ENCODE data around the gene ADTRP.
"Not testable (repeated sequence)": the region's sequence is repeated elsewhere in the genome, so short reads cannot be mapped to it uniquely, and the experiment has no call there.

ADTRP gene

DNA sequence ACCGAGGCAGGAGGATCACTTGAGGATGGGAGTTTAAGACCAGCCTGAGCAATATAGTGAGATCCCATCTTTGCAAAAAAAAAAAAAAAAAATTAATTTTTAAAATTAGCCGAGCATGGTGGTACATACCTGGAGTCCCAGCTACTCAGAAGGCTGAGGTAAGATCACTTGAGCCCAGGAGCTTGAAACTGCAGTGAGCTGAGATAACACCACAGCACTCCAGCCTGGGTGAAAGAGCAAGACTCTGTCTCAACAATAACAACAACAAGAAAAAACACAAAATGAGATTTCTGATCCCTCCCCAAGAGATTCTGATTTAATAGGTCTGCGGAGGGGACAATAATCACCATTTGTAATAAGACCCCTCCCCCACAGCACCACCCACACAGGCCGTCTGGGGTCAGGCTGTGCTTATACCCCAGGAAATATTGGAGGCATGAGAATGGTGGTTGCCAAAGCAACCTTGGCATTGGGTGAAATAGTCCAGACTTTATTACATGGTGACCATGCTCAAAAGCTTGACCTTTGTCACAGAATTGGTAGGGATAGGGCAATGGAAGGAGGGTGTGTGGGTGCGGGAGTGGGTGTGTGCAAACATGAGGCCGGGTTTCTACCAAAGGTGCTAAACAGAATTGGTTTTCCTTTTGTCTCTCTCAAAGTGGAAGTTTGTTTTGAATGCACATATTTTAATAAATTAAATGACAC is 24.4 kb upstream of the ADTRP start:
- no peak for DNase-seq

DNA sequence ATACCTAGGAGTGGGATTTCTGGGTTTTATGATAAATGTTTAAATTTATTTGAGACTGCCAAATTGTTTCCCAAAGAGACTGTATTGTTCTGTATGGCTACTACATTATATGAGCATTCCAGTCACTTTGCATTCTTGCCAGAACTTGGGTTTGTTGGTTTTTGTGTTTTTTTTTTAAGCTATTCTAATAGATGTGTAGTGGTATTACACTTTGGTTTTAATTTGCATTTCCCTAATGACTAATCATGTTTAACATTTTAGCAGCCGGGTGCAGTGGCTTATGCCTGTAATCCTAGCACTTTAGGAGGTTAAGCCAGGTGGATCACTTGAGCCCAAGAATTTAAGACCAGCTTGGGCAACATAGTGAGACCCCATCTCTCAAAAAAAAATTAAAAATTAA is 21.9 kb upstream of the ADTRP start:
- DNase-seq: not testable (repeated sequence)

DNA sequence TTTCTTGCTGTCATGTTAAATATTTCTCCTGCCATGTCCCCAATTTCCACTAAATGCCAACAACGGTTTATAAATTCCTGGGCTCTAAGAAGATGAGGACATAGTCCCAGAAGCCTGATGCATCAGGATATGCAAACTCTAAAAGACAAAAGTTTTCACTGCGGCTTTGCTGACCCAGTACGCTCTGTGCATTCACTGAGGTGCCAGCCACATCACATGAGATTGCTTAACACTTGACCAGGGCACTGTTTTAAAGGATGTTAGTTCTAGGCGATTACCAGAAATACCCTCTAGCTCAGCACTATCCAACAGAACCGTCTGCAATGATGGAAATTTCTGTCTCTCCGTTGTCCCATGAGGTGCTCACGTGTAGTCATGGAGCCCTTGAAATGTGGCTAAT is 19.9 kb upstream of the ADTRP start:
- DNase-seq: no peak

DNA sequence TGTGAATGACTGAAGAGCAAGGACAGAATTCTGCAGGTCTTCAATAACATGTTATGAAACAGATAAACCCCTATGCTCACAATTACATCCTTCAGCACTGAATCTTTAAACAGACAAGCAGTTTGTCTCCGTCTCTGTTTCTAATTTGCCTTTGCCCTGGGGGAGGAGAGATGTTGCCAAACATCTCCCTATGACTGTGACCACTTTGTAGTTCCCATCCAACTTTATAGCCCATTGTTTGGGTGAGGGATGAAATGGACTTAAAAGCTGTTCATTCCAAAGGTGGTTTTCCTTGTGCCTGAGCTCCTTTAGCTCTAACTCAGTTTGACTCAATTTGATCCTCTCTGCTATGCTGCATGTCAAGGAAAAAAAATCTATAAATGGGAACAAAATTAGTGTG is 19.5 kb upstream of the ADTRP start:
- DNase-seq: no peak

DNA sequence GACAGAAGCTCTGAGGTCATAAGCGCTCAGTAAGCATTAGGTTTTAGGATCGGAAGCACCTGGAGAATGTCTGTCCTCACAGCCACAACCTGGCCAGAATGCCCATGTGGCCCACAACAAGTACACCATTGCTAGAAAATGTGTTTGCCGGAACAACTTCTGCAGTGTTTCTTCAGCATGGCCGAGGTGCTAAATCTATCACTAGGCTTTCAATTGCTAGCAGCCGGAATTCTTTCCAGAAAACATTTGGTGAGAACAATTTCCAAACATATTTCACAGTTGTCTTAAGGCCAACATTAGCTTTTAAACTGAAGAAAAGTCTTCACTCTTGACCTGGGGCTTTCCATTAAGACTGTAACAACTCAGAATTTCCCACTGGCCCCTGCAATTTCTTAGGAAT is 18.2 kb upstream of the ADTRP start:
- DNase-seq: no peak

DNA sequence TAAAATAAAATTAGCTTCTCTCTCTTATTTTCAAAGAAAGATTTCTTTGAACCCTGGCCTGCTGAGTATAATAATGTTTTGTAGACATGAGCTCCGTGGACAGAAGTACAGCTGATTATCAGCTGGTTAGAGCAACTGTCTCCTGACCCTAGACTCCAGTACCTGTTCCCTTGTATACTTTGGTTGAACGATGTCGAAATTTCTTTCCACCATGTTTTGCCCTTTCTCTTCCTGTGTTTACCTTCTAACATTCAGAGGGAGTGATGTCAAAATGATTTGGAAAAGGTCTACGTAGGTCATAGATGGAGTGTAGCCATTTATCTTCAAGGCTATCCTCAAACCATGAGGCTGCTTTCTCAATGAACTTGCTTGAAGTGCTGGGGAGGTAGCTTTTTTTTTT is 16.8 kb upstream of the ADTRP start:
- no peak for DNase-seq

DNA sequence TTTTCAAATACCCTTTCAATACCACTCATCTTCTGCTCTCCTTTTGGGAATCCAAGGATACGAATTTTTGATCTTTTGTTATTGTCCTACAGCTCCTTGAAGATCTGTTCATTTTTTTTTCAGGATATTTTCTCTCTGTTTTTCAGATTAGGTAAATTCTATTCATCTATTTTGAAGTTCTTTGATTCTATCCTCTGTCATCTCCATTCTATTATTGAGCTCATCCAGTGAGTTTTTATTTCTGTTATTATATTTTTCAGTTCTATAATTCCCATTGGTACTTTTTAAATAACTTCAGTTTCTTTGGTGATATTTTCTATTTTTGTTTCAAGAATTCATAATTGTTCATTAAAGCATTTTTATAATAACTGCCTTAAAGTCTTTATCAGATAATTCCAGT is 14.7 kb upstream of the ADTRP start:
- DNase-seq: no peak

DNA sequence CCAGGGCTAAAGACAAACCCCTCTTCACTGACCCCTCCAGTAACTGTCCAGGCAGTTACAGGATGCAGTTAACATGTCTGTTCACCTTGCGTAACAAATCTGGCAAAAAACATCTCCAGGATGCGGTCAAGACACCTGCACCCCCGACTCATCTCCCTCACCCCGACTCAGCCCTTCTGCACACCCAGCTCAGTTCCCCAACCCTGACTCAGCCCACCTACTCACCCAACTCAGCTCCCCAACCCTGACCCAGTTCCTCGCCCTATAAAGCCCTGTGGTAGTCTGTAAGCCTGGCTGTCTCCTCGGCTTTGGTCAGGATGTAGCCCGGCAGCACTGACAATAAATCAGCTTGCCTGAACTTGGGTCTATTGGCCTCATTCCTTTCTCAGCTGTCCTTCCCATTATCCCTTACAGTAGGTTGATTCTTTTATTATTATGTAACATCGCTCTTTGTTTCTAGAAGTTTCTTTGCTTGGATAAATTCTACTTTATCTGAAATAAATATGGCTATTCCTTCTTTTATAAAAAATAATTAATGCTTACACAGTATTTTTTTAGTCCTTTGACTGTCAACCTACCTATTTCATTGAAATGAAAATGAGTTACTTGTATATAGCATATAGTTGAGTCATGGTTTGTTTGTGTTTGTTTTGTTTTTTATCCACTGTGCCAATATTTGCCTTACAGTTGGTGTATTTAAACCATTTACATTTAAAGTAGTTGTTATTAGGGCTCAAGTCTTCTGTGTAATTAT is 12.9 kb upstream of the ADTRP start:
- DNase-seq: no peak

DNA sequence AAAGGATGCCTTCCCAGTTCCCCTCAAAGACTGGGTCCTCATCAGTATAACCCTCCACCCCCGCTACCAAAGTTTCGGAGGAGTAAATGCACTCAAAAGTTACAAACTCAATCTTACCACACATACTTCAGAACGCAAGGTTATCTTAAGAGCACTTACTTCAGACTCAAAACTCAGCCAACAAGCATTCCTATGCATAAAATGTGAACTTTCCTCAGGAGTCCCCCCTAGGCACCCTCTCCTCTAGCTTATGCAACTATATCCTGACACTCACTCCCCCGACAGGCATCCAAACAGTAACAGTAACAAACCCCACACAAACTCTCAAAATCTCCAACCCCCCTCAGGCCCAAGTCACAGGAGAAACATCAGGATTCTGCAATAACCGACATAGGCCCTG is 11.1 kb upstream of the ADTRP start:
- DNase-seq: no peak

DNA sequence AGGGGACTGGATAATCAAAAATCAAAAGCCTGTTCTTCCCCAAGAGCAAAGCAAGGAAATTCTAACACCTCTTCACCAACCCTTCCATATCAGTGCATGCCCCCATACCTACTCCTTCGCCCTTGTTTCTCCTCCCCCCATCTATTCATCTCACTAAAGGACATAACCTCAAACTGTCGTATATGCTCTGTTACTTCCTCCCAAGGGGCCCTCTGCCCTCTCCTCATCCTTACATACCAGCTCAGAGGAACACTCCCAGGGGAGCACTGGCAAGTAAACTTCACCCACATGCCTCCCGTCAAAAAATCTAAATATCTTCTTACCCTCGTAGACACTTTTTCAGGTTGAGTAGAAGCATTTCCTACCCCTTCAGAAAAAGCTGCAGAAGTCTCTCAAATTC is 9.4 kb upstream of the ADTRP start:
- DNase-seq: no peak

DNA sequence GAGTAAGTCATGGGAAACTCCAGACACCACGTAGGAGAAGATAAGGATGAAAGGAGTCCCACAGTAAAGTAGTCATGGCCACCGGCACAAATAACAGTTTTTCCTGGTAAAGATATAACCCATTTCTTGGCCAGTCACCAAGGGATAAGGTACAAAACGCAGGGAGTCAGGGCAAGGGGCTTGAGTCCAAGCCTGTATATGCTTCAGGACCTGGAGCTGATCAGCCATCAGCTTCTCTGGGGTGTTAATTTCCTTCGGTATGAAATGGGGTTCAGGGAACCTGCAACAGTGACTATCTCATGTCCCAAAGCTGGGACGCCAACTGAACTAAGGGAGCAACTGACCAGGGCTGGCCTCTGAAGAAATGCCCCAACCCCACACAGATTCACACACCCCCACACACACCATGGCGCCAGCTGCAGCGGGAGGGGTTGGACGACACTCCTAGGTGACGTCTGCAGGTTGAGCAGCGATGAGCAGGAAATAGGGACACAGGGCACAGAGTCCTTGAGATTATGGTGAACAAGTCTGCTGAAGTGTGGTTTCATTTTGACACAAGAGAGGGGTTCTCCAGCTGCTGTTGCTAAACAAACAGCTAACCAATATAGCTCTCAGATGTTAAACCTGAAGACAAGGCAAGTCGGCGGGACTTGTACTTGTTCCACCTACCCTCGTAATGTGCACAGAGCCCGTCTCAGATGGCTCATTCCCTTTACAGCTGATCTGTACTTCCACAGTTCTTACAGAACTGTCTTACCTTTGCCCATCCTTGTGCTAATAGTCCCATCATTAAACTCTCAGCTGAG is 7.4 kb upstream of the ADTRP start:
- no peak for DNase-seq

DNA sequence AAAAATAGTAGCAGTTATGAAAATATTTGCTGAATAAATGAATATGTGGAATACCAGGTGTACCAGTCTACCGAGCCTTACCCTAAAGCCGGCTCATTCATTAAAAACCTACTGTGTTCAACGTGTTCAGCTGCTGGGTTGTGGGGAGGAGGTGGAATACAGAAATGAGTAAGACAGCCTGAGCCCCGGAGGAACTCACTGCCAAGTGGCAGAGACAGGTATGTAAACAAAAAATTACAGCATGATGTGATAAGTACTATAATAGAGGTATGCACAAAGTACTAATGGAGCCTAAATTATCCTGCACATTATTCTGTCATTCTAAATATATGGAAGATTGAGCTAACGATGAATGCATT is 6.8 kb upstream of the ADTRP start:
- no peak for DNase-seq

DNA sequence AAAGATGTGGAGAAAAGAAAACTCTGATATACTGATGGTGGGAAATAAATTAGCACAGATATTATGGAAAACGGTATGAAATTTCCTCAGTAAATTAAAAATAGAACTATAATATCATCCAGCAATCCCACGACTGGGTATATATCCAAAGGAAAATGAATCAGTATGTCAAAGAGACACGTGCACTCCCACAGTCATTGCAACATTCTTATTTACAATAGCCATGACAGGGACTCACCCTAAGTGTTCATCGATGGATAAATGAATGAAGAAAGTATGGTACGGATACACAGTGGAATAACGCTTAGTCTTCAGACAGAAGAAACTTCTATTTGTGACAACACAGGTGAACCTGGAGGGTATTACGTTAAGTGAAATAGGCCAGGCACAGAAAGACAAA is 5.7 kb upstream of the ADTRP start:
- no peak for DNase-seq

DNA sequence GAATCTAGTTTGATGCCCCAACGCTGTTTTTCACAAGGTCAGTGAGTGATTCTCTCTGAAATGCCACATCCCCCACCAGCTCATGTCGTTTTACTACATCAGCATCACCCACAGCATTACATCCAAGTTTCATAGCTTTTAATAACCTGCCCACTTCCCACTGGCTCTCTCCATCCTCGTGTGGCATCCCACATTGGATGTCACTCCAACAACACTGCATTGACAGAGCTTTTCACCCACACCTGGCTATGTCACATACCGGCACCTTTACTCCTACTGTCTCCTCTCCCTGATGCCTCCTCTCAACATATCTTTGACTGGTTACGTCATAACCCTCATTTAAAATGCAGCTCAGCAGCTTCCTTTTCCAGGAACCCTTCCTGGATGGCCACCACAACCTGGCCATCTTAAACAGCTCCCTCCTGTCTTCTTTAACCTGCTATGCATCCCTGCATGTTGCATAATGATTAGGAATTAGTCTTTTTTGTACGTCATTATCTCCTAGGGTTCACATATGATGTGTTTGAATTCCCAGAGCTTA is 5.0 kb upstream of the ADTRP start:
- no peak for DNase-seq

DNA sequence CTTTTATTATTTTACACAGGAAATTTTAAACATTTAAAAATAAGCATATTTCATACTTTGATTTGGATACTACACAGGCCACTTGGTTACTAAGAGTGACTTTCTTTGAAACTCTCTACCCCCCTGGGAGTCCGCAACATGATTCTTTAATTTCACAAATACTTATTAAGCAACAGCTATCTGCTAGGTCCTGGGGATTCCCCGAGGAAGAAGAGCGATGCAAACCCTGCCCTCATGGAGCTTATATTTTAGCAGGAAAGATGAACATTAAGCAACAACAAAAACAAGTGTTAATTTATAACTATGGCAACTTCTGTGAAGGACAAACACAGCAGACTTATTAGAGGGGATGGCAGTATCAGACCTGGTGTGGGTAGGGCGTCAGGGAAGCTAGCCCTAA is 3.9 kb upstream of the ADTRP start:
- no peak for DNase-seq

DNA sequence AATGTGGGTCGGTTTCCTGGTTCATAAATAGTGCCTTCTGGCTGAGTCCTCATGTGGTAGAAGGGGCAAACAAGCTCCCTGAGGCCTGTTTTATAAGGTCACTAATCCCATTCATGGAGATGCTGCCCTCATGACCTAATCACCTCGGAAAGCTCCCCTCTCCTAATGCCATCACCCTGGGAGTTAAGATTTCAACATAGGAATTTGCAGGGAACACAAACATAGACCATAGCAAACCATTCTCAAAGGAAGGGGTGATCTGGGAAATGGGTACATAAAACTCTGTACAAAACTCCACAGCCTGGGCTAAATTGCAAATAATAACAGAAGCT is 1.5 kb upstream of the ADTRP start:
- no peak for DNase-seq

DNA sequence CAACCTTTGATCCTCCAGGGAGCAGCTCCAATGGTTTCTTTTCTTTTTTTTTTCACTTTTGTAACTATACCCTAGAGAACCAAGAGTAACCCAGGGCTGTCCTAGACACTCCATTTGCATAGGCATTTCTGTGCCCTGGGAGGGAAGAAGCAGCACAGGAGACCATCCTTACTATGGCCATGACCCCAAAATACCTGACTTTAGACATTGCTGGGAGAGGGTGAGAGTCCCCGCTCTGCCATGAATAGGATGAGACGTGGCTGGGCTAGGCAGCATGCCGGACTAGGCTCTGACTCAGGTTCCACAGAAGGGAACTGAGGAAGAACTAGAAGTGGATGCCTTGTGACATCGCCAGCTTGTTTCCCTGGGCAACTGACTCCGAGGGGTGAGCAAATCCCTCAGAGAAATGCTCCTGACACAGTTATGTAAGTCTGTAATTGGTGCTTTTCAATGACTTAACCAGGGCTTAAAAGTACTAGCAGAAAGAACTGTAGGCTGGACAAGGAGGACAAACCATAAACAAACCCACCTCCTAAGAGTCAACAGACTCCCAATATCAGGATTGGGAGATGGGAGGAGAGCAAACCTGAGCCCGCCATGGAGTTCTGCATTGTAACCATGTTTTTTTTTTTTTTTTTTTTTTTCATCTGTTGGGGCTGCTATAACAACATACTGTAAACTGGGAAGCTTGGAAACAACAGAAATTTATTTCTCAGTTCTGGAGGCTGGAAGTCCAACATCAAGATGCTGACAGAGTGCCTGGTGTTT is 910 bp upstream of the ADTRP start:
- DNase-seq: no peak

DNA sequence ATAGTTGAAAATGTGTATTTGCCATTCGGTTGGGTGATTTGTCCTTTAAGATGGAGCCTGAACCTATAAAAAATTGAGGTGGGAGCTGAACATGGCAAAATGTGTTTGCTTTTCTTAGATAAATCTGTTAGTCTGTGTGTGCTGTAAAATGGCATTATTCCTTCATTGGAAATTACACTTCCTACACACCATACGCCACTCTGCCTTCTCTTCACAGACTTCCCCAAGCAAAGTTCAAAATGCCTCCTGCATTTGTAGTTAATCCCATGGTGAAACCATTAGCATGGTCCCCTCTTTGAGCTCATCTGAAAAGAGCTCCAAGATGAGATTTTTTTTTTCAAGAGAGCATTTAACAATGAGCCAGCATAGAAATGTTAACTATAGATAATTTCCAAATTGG is 567 bp downstream of the ADTRP start:
- DNase-seq: no peak

DNA sequence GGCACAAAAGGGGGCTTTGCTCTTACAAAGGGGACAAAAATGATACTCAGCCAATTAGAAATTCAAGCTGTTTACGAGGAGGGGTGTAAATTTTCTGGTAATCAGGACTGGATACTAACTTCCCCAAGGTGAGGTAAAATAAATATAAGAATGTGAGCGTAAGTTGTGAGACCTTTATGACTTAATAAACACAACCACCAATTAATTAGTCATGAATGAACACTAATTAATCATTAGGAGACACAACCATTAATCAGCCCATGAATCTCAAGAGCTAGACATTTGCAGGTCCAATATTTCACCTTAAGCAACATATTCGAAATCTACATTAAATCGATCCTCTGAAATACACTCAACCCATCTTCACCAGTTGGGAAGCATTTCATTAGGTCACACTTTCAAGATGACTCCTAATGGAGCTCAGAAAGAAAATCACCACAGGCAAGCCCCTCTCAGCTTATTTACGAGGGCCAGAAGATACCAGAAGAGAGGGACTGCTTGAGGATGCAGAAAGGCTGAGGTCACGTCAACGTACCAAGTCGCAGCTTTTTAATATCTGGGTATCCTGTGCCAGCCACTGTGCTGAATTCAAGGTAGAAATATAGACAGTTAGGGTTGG is 2.7 kb downstream of the ADTRP start:
- no peak for DNase-seq

DNA sequence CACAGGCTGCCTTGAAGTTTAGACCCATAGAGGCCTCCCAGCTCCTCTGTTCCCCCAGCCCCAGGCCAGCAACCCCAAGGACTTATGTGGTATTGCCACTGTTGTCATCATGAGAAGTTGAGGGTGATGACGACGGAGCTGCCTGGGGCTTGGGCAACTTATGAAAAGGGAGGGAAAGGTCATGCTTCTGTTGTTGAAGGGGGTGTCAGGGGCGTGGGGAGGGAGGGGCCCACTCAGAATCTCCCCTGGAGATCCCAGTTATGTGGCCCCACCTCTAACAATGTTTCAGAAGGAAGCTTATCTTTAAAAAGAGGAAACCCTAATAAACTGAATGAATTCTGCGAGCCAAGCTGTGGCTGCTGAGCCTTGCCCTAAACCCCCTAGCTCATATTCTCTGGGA is 4.2 kb downstream of the ADTRP start:
- DNase-seq: no peak

DNA sequence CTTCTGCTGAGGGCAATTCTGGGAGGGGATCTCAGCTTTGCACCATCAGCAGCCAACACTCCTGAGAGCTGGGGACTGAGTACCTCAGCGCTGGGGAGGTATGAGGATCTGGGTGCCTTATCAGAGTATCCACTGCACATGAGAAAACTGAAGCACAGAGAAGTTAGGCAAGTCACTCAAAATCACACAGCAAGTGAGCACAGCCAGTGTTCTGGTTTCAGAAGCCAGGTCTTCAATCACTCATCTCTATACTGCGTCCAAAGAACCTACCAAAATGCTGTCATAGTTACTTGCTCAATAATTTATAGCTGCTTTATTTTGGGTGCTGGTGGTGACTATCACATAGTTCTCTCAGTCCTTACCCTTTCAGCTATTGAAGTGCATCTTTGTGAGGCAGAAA is 5.0 kb downstream of the ADTRP start:
- no peak for DNase-seq

DNA sequence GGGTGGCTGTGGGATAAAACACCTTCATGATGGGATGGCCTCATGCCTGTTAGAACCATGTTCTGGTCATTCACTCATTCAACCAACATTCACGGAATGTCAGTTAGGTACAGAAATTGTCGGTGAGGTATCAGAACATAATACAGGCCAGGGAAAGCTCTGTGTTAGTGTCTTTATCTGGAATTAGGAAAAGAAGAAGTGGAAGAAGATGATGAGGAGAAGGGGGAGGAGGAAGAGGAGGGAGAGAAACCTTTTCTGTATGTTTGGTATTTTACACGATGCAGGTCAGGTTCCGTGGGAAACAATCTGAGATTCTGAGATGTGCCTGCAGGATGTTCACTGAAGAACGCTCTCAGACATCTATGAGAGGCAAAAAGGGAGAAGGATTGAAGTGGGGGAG is 5.6 kb downstream of the ADTRP start:
- no peak for DNase-seq
